Astrocyte of the cerebellum (primary cell): ENCODE results near the gene FOXP1.

Experiments
- DNase-seq: peaks from one replicate; pipeline ENCODE4 v3.0.0-alpha.2; 2011; ENCODE audit warnings: low read depth
- H3K4me3 ChIP-seq: 2 replicates; pipeline ENCODE4 v1.5.1; 2011; ENCODE audit warnings: mild to moderate bottlenecking, low read depth, low read length, moderate library complexity
- in situ Hi-C: cut with HindIII; loops from 2 replicates; pipeline ENCODE4 v1.10.0; 2017; ENCODE audit warnings: low sequenced_read_pairs
- TF ChIP-seq, protein P1 (sequence below): IDR thresholded peaks from 2 replicates; pipeline ENCODE4 v1.5.1; 2012; ENCODE audit warnings: low read length, low read depth, moderate library complexity, mild to moderate bottlenecking; ENCODE audit errors: missing control alignments

The FOXP1 gene

DNA sequence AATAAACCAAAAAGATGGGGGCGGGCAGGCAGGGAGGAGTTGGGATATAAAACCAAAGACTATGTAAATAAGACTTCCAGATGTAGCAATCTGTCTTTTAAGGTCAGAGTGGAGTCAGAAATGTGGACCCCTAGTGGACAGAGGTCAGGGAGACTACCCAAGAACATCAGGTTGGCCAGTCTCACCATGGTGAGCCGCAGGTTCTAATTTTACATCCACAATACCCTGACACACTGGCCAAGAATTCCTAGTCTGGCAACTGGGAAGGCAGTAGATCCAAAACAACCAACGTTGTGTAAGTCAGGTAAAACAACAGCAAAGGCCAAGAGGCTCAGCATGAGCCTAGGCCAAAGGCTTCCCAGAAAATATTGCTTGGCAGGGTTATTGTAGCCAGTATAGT, 203.4 kb downstream of the FOXP1 start:
- in situ Hi-C loops, result no loop called here
- DNase-seq, result peak; percentile 51
- no peak overlapping the region for H3K4me3 ChIP-seq
- TF ChIP-seq, protein P1, sequence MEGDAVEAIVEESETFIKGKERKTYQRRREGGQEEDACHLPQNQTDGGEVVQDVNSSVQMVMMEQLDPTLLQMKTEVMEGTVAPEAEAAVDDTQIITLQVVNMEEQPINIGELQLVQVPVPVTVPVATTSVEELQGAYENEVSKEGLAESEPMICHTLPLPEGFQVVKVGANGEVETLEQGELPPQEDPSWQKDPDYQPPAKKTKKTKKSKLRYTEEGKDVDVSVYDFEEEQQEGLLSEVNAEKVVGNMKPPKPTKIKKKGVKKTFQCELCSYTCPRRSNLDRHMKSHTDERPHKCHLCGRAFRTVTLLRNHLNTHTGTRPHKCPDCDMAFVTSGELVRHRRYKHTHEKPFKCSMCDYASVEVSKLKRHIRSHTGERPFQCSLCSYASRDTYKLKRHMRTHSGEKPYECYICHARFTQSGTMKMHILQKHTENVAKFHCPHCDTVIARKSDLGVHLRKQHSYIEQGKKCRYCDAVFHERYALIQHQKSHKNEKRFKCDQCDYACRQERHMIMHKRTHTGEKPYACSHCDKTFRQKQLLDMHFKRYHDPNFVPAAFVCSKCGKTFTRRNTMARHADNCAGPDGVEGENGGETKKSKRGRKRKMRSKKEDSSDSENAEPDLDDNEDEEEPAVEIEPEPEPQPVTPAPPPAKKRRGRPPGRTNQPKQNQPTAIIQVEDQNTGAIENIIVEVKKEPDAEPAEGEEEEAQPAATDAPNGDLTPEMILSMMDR, result peak; percentile 37

DNA sequence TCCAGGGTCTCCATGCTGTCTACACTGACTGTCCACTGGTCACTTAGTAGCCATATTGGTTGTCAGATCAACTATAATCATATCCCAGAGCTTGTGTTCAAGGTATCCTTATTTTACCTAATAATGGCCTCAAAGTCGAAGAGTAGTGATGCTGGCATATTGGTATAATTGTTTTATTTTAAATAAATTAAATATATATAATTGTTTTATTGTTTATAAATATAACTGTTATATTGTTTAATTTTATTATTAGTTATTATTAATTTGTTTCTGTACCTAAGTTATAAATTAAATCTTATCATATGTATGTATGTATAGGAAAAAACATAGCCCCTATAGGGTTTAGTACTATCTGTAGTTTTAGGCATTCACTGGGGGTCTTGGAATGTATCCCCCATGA, 205.0 kb downstream of the FOXP1 start:
- DNase-seq, result no peak
- H3K4me3 ChIP-seq, result no peak overlapping the region
- TF ChIP-seq, protein P1, result no peak
- in situ Hi-C loops, result no loop called here

DNA sequence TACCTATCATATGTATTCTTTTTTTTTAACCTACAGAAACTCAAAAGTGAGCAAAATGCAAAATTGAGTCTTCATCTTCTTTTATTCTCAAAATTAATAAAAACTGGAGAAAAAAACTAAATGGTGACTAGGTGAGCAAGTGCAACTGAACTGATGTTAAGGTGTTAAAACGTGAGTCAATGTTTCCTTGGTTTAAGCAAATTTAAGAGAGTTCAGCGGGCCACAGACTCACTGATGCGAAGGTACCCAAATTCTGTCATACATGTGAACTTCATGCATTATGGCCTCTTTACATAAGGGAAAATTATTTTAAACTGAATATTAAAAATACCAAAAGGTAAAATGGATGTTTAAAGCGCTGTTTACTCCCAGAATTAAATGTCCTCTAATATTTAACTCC, 206.6 kb downstream of the FOXP1 start:
- in situ Hi-C loops, result no loop called here
- TF ChIP-seq, protein P1, result no peak
- H3K4me3 ChIP-seq, result no peak overlapping the region
- DNase-seq, result no peak

DNA sequence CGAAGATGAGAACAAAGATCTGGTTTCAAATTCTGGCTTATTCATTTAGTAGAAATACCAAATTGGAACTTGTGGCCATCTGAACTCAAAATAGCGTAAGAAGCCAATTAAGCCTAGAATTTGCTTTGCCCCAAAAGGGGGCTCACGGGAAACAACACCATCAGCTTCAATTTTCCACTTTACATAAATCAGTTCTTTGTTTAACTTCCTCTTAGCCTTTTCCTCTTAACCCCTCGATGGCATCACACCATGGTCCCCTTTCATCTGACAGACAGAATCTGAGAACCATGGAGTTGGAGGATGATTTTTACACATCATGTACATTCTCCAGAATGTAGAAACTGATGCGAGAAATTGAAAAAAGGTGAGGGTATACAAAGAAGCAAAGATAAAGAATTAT, 207.0 kb downstream of the FOXP1 start:
- DNase-seq, result no peak
- no peak overlapping the region for H3K4me3 ChIP-seq
- in situ Hi-C loops, result no loop called here
- TF ChIP-seq, protein P1, result no peak

DNA sequence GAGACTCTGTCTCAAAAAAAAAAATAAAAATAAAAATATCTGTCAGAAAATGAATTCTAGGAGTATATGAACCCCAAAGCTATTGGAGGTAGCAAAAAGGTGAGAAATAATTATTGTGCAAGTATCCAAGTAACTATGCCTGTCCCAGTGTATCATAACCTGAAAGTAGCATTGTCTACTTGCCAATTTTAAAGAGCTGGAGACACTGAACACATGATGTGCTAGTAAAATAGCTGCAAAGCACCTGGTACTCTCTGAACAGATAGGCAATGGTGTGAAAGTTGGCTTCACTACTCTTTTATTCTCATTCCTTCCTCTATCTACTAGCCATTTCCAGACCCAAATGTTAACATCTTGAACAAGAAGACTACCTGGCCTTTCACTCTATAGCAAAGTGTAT, 208.9 kb downstream of the FOXP1 start:
- in situ Hi-C loops, result no loop called here
- no peak for DNase-seq

DNA sequence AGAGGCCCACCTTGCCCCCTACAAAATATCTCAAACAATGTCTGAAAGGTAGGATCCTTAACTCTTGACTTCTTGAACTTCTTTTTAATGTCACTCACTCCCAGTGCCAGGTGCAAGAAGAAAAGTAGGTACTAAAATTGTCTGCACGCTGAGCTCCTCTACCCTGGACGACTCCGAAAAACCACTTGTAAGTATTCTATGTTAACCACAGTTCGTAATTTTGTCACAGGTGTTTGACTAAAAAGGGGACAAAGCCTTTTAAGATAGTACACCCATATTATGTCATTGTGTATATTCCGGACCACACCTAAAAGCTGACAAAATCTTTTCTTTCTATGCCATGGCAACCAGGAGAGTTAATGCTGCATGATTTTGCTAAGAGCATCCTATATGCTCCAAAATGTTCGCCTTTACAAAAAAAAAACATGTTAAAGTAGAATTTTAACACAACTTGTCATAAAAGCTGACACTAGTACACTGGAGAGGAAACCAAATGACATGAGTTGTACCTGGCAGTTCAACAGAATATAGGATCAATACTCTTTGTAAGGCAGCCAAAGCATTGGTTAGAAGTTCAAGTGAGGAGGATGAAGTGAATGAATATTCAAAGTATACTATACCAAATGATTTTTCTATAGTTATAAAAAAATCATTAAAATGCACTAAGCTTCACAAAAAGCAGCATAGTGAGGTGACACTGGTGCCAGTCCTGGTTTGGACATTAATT, 210.5 kb downstream of the FOXP1 start:
- in situ Hi-C loops, result no loop called here
- H3K4me3 ChIP-seq, result no peak overlapping the region
- DNase-seq, result no peak
- TF ChIP-seq, protein P1, result no peak

More for the DNA sequence above, 208.9 kb downstream of the FOXP1 start:
- H3K4me3 ChIP-seq, result no peak overlapping the region
- TF ChIP-seq, protein P1, result no peak

DNA sequence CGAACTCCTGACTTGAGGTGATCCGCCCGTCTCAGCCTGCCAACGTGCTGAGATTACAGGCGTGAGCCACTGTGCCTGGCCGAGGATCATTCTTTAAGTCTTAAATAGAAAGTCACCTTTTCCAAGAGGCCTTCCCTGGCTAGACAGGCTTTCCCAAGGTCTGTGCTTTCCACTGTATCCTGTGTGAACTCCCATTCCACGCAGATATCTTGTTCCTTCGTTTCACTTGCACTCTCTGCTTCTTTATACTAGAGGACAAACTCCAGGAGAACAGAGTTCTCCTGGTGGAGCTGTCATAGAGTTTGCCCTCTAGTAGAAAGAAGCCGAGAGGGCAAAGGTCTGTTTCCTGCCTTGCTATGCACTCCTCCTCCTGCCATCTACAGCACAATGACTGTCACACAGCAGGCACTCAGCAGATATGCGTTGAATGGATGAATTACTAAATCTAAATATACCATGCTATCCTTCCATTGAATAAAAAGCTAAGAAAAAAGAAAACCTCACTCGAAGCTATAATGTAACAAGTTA, 211.2 kb downstream of the FOXP1 start:
- in situ Hi-C loops, result no loop called here
- DNase-seq, result no peak
- H3K4me3 ChIP-seq, result no peak overlapping the region
- TF ChIP-seq, protein P1, result no peak
